Stimulated activated CD8-positive, alpha-beta memory T cell treated with anti-CD3 and anti-CD28 coated beads, Interleukin-12 subunit alpha, Interleukin-12 subunit beta, amount 100 ng/mL, for 1 hour (primary cell): ENCODE data around the gene HOXB5.

Experiments used
- DNase-seq: peaks from one replicate; pipeline ENCODE4 v3.0.0-alpha.2; 2020; ENCODE audit warnings: low read depth

Gene HOXB5

GRCh38 chr17:48615963-48616716, 22.6 kb upstream of the HOXB5 start:
- DNase-seq, result no peak

- no peak for DNase-seq
Measured at GRCh38 chr17:48615047-48615962, 21.7 kb upstream of the HOXB5 start, which contains the start of gene HOXB8. TSS of gene HOXB8 (minus strand) at chr17:48615292. CDS start at chr17:48614704, 588 bp downstream.

- DNase-seq, result no peak
Measured at GRCh38 chr17:48613862-48614694, 20.5 kb upstream of the HOXB5 start.

GRCh38 chr17:48612854-48613691, 19.5 kb upstream of the HOXB5 start:
- no peak for DNase-seq

- DNase-seq, result no peak
Measured at GRCh38 chr17:48612456-48612853, 18.9 kb upstream of the HOXB5 start.

- no peak for DNase-seq
Measured at GRCh38 chr17:48611681-48612455, 18.3 kb upstream of the HOXB5 start.

- DNase-seq, result no peak
Measured at GRCh38 chr17:48611213-48611612, 17.6 kb upstream of the HOXB5 start.

- DNase-seq, result peak; percentile 57
Measured at GRCh38 chr17:48610282-48611211, 17.0 kb upstream of the HOXB5 start, which contains the start of gene HOXB7. TSS of gene HOXB7 (minus strand) at chr17:48611017. CDS start at chr17:48610918, 99 bp downstream.

GRCh38 chr17:48609759-48610281, 16.2 kb upstream of the HOXB5 start:
- no peak for DNase-seq

GRCh38 chr17:48609033-48609432, 15.5 kb upstream of the HOXB5 start:
- no peak for DNase-seq

- no peak for DNase-seq
Measured at GRCh38 chr17:48608494-48608834, 14.9 kb upstream of the HOXB5 start.

GRCh38 chr17:48606892-48607614, 13.5 kb upstream of the HOXB5 start:
- no peak for DNase-seq

GRCh38 chr17:48605991-48606891, 12.7 kb upstream of the HOXB5 start:
- no peak for DNase-seq

- DNase-seq, result no peak
Measured at GRCh38 chr17:48605409-48605919, 11.9 kb upstream of the HOXB5 start.

GRCh38 chr17:48604770-48605329, 11.3 kb upstream of the HOXB5 start, which contains the start of gene HOXB6:
TSS of gene HOXB6 (minus strand) at chr17:48604986. CDS start at chr17:48598150, 6,836 bp downstream.
- no peak for DNase-seq

GRCh38 chr17:48603959-48604769, 10.6 kb upstream of the HOXB5 start:
- no peak for DNase-seq
